ENCODE results near the gene LRRC56. TPM values are rescaled to one million over a fixed set of nuclear protein-coding genes. Genes with fewer than 3 reads are reported as not detected.

Gene LRRC56
- total RNA-seq, 2 experiments from 2014 or later, result 2.4 TPM

- Histone ChIP-seq H3K4me1 (ENCODE audit: insufficient read depth, low read length) (peaks cover 62% of the 10 kb centered on the region), H3K27me3 (ENCODE audit: control insufficient read depth in 1 of 2, insufficient read depth in 2 of 2, low read length in 2 of 2) (no peaks in the 10 kb centered on the region), H3K27ac (ENCODE audit: low read depth in 1 of 2, low read length in 2 of 2) (no peak overlapping the region), H3K36me3 (ENCODE audit: insufficient read depth, low read length) (peaks cover 20% of the 10 kb centered on the region), H3K9me3 (ENCODE audit: control insufficient read depth in 1 of 2, insufficient read depth in 1 of 2, low read length in 2 of 2) (no peaks in the 10 kb centered on the region), H3K4me3 (ENCODE audit: low read length) (no peak overlapping the region)
- CTCF ChIA-PET, result interaction anchor here (1.4 kb wide), 1 partner anchor 13 kb away, joined by 3 read pairs; no protein-coding TSS in a partner anchor
- H3K4me3 Mint-ChIP-seq, result peak overlapping the region; percentile 94
- no peaks in the 10 kb centered on the region for H3K9me3 Mint-ChIP-seq
- H3K4me1 Mint-ChIP-seq (ENCODE audit: low read depth), result peaks cover 50% of the 10 kb centered on the region
- intact Hi-C loops (cut with DNase I, micrococcal nuclease), result loop anchor here in 1 of 2 experiments (5.0 kb wide), 1 partner anchor 171 kb away; no protein-coding TSS in a partner anchor
- TF ChIP-seq CTCF (IDR thresholded peaks at IDR 0.05), result no peak
- H3K36me3 Mint-ChIP-seq (ENCODE audit: low read depth), result peaks cover 27% of the 10 kb centered on the region
- POLR2A ChIA-PET, result interaction anchor here (0.6 to 2.0 kb wide), 6 partner anchors 9 to 371 kb away, joined by 3 to 9 read pairs (median 4); partner anchors contain the start of genes BET1L, RIC8A and TMEM80
- H3K27ac Mint-ChIP-seq, result peak overlapping the region; percentile 87
- ATAC-seq (ENCODE audit: poor library complexity), result no peak
- peak in 1 of 14 experiments; percentile 1 for DNase-seq
- peaks cover 4% of the 10 kb centered on the region for H3K27me3 Mint-ChIP-seq
Observed at GRCh38 chr11:578276-579035, 41.1 kb downstream of the LRRC56 start.

DNA sequence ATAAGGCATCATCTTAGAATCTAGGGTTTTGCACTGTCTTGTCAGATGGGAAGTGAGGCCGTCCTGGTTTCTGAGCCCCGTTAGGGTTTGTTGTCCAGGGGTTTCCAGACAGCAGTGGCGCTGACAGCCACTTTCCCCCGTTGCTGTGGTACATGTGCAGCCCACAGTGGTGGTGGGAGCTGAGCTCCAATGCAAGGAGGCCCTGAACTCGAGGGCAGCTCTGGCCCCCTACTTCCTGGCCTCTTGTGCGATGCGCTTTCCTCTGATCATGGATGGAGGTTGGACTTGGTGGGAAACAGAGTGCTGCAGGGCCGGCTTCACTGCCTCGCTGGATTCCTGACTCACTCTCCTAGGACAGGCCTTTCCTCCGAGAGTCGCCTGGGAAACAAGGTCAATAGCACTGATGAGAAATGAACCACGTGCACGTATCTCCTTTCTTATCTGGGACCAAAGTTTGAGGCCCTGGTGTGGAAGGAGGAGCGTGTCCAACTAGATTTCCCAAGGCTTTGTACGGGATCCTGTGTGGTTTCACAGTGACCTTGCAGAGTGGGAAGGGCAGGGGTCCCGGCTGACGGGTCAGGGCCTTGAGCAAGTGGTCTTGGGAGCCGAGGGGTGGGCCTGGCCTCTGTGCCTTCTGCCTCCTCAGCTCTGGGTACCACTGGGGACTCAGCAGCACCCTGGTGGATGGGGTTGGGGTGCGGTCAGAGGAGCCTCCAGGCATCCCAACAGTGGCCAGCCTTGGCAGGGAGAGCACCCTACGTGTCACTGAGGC is 42.7 kb downstream of the LRRC56 start:
- DNase-seq (peak in 1 of 14 experiments; percentile 17), ATAC-seq (ENCODE audit: poor library complexity) (no peak)
- peaks cover 53% of the 10 kb centered on the region for H3K4me1 ChIP-seq (ENCODE audit: insufficient read depth, low read length)
- ChIA-PET POLR2A (no interaction called here), CTCF (no interaction called here)
- H3K4me3 ChIP-seq (ENCODE audit: low read length), result no peak overlapping the region
- no peak overlapping the region for H3K27ac Mint-ChIP-seq
- TF ChIP-seq CTCF (IDR thresholded peaks at IDR 0.05), result no peak
- H3K27me3 ChIP-seq (ENCODE audit: control insufficient read depth in 1 of 2, insufficient read depth in 2 of 2, low read length in 2 of 2), result no peaks in the 10 kb centered on the region
- H3K4me1 Mint-ChIP-seq (ENCODE audit: low read depth), result peaks cover 37% of the 10 kb centered on the region
- peaks cover 37% of the 10 kb centered on the region for H3K36me3 Mint-ChIP-seq (ENCODE audit: low read depth)
- H3K27ac ChIP-seq (ENCODE audit: low read depth in 1 of 2, low read length in 2 of 2), result no peak overlapping the region
- H3K9me3 ChIP-seq (ENCODE audit: control insufficient read depth in 1 of 2, insufficient read depth in 1 of 2, low read length in 2 of 2), result no peaks in the 10 kb centered on the region
- peaks cover 33% of the 10 kb centered on the region for H3K36me3 ChIP-seq (ENCODE audit: insufficient read depth, low read length)
- intact Hi-C loops (cut with DNase I, micrococcal nuclease), result loop anchor here in 1 of 2 experiments (5.0 kb wide), 1 partner anchor 173 kb away; no protein-coding TSS in a partner anchor
- peak overlapping the region; percentile 85 for H3K4me3 Mint-ChIP-seq
- no peaks in the 10 kb centered on the region for H3K9me3 Mint-ChIP-seq
- peaks cover under 1% of the 10 kb centered on the region for H3K27me3 Mint-ChIP-seq

- H3K9me3 Mint-ChIP-seq, result no peaks in the 10 kb centered on the region
- H3K27me3 Mint-ChIP-seq, result no peaks in the 10 kb centered on the region
- no peak overlapping the region for H3K4me3 ChIP-seq (ENCODE audit: low read length)
- H3K36me3 Mint-ChIP-seq (ENCODE audit: low read depth), result peaks cover 37% of the 10 kb centered on the region
- ATAC-seq (ENCODE audit: poor library complexity) (no peak), DNase-seq (no peak)
- TF ChIP-seq CTCF (IDR thresholded peaks at IDR 0.05), result no peak
- ChIA-PET CTCF (no interaction called here), POLR2A (no interaction called here)
- no peak overlapping the region for H3K27ac ChIP-seq (ENCODE audit: low read depth in 1 of 2, low read length in 2 of 2)
- intact Hi-C loops (cut with DNase I, micrococcal nuclease), result no loop called here
- no peaks in the 10 kb centered on the region for H3K27me3 ChIP-seq (ENCODE audit: control insufficient read depth in 1 of 2, insufficient read depth in 2 of 2, low read length in 2 of 2)
- peak overlapping the region; percentile 43 for H3K27ac Mint-ChIP-seq
- peaks cover 47% of the 10 kb centered on the region for H3K4me1 ChIP-seq (ENCODE audit: insufficient read depth, low read length)
- H3K9me3 ChIP-seq (ENCODE audit: control insufficient read depth in 1 of 2, insufficient read depth in 1 of 2, low read length in 2 of 2), result no peaks in the 10 kb centered on the region
- H3K4me1 Mint-ChIP-seq (ENCODE audit: low read depth), result peaks cover 39% of the 10 kb centered on the region
- peak overlapping the region; percentile 75 for H3K4me3 Mint-ChIP-seq
- peaks cover 33% of the 10 kb centered on the region for H3K36me3 ChIP-seq (ENCODE audit: insufficient read depth, low read length)
Observed at GRCh38 chr11:581342-581741, 44.0 kb downstream of the LRRC56 start.

All from CD4-positive, alpha-beta T cell (primary cell).